GM18508 (cell line): Measurements from ENCODE around the gene TNNT3.

ENCODE experiments used
- ATAC-seq: cut with Tn5 transposase; IDR thresholded peaks from one replicate; pipeline ENCODE4 v1.9.1; 2021; ENCODE audit warnings: moderate number of reproducible peaks; ENCODE audit not compliant: insufficient read depth, unreplicated experiment

Gene TNNT3

GRCh38 chr11:1978720-1979473 is 59.4 kb downstream of the TNNT3 start:
- no peak for ATAC-seq

- ATAC-seq: no peak
Measured at GRCh38 chr11:1979607-1980006, 60.1 kb downstream of the TNNT3 start.

GRCh38 chr11:1982873-1983600 is 63.5 kb downstream of the TNNT3 start:
- ATAC-seq: no peak

- ATAC-seq: no peak
Measured at GRCh38 chr11:1983601-1983961, 64.1 kb downstream of the TNNT3 start.

GRCh38 chr11:1987024-1987423 is 67.5 kb downstream of the TNNT3 start:
- ATAC-seq: no peak

- no peak for ATAC-seq
Measured at GRCh38 chr11:1988174-1988573, 68.7 kb downstream of the TNNT3 start.
